Posterior vena cava (tissue), 2 donors: ENCODE measurements around the gene SETD3. TPM values are rescaled to one million over a fixed set of nuclear protein-coding genes. Genes with fewer than 3 reads are reported as not detected.
"Not testable (repeated sequence)": the region's sequence is repeated elsewhere in the genome, so short reads cannot be mapped to it uniquely, and the experiment has no call there.

Experiments
- DNase-seq: peaks from one replicate; pipeline ENCODE4 v3.0.0-alpha.2; 2020; ENCODE audit warnings: low spot score
- intact Hi-C, 2 donors: fragments of 100-400 bp; cut with DNase I; formaldehyde crosslinking; loops; one replicate each; pipeline versions ENCODE4 v1.14.1 to v1.14.2; 2022 to 2023
- total RNA-seq, 2 donors: library from RNA; stranded (reverse); fragmentation: NEBNext Ultra II Directional; extraction: Animal tissue kit (Norgen Biotek cat#: 25700); gene quantifications; one replicate each; pipeline ENCODE4 v1.2.1, GENCODE V29; 2021
- donor health status: DM: yes; HTN: yes; CAD: no.
- donor health status: DM: yes; HTN: yes; CAD: no.

The SETD3 gene
- total RNA-seq, 2 donors from 2014 or later = 74.5 to 103 TPM

GRCh38 chr14:99357151-99357915 is 123.3 kb downstream of the SETD3 start:
- peak; percentile 63 for DNase-seq
- intact Hi-C loops = no loop called here

- peak; percentile 5 for DNase-seq
- intact Hi-C loops = no loop called here
Measured at GRCh38 chr14:99356031-99356608, 124.5 kb downstream of the SETD3 start.

GRCh38 chr14:99354166-99354875 is 126.3 kb downstream of the SETD3 start:
- peak; percentile 67 for DNase-seq
- intact Hi-C loops = no loop called here

GRCh38 chr14:99352688-99353280 is 127.9 kb downstream of the SETD3 start:
- intact Hi-C loops = no loop called here
- peak; percentile 49 for DNase-seq

GRCh38 chr14:99351166-99352007 is 129.3 kb downstream of the SETD3 start:
- DNase-seq = peak; percentile 63
- intact Hi-C loops = no loop called here

- DNase-seq = peak; percentile 77
- intact Hi-C loops = no loop called here
Measured at GRCh38 chr14:99350751-99351150, 129.9 kb downstream of the SETD3 start.

- intact Hi-C loops = no loop called here
- peak; percentile 46 for DNase-seq
Measured at GRCh38 chr14:99349721-99350495, 130.8 kb downstream of the SETD3 start.

- DNase-seq = peak; percentile 57
- intact Hi-C loops = no loop called here
Measured at GRCh38 chr14:99348816-99349614, 131.6 kb downstream of the SETD3 start.

GRCh38 chr14:99348231-99348630 is 132.4 kb downstream of the SETD3 start:
- intact Hi-C loops = not testable (repeated sequence)
- DNase-seq = peak; percentile 17

Other genes starting within 250 kb of the SETD3 start
- 1 to 10 TPM in 1 of 2 donors, under 1 TPM in 1; 0.43 to 1.5 TPM for gene BCL11B, start 208.7 kb downstream of the SETD3 start, total RNA-seq
- 10 to 100 TPM; 34.3 to 35.3 TPM for gene CCNK, start 550 bp upstream of the SETD3 start, total RNA-seq
- gene CCDC85C, start 123.3 kb upstream of the SETD3 start, total RNA-seq = 10 to 100 TPM; 19.8 to 28.2 TPM
- gene HHIPL1, start 164.3 kb upstream of the SETD3 start, total RNA-seq = 10 to 100 TPM; 10.9 to 11.6 TPM
- 1 to 10 TPM; 1.3 TPM for gene CYP46A1, start 203.4 kb upstream of the SETD3 start, total RNA-seq